Spleen (tissue), 13 donors: ENCODE results near the gene ZNF764. TPM values are rescaled to one million over a fixed set of nuclear protein-coding genes. Genes with fewer than 3 reads are reported as not detected.

ENCODE experiments used
- DNase-seq: peaks from one replicate; pipeline ENCODE4 v3.0.0-alpha.2; 2020
- H3K27ac ChIP-seq, 8 donors: fragments of 200-600 bp; sonication (generic) in 7 of 8; 1 replicate in 4 of 8; 2 replicates in 4 of 8; pipeline versions ENCODE4 v1.5.0 to v1.8.0; 2016 to 2021; ENCODE audit warnings: inconsistent platforms in 4 of 8, mild to moderate bottlenecking in 4 of 8, moderate library complexity in 1 of 8
- H3K27me3 ChIP-seq, 7 donors: fragments of 200-600 bp; sonication (generic) in 6 of 7; replicated peaks in 1 of 7; 1 replicate in 4 of 7; 2 replicates in 3 of 7; pipeline versions ENCODE4 v1.5.0 to v1.8.0; 2016 to 2021; ENCODE audit warnings: inconsistent platforms in 3 of 7, mild to moderate bottlenecking in 1 of 7
- H3K36me3 ChIP-seq, 6 donors: fragments of 200-600 bp; sonication (generic) in 5 of 6; 1 replicate in 4 of 6; 2 replicates in 2 of 6; pipeline versions ENCODE4 v1.5.0 to v1.8.0; 2016 to 2021; ENCODE audit warnings: inconsistent platforms in 2 of 6
- H3K4me1 ChIP-seq, 6 donors: fragments of 200-600 bp; sonication (generic) in 5 of 6; 1 replicate in 3 of 6; 2 replicates in 3 of 6; pipeline versions ENCODE4 v1.5.0 to v1.8.0; 2016 to 2021; ENCODE audit warnings: inconsistent platforms in 3 of 6
- H3K4me3 ChIP-seq, 8 donors: fragments of 200-600 bp; sonication (generic) in 7 of 8; 1 replicate in 4 of 8; 2 replicates in 4 of 8; pipeline versions ENCODE4 v1.5.0 to v1.8.0; 2016 to 2021; ENCODE audit warnings: inconsistent platforms in 4 of 8, mild to moderate bottlenecking in 4 of 8, moderate library complexity in 2 of 8
- H3K9me3 ChIP-seq, 8 donors: fragments of 200-600 bp; sonication (generic) in 7 of 8; 1 replicate in 4 of 8; 2 replicates in 4 of 8; pipeline versions ENCODE4 v1.5.0 to v1.8.0; 2016 to 2021; ENCODE audit warnings: inconsistent platforms in 4 of 8
- CTCF ChIP-seq, 11 experiments: fragments of 200-600 bp in 7 of 11; fragments of 450-650 bp in 4 of 11; sonication (generic) in 4 of 11; IDR thresholded peaks in 8 of 11; conservative IDR thresholded peaks in 3 of 11; 1 replicate in 7 of 11; 2 replicates in 4 of 11; pipeline versions ENCODE4 v1.4.0 to v1.8.0; 2016 to 2021; ENCODE audit warnings: antibody characterized with exemption in 11 of 11, inconsistent platforms in 4 of 11, mild to moderate bottlenecking in 1 of 11
- POLR2A ChIP-seq, 3 donors: fragments of 450-650 bp; IDR thresholded peaks; one replicate each; pipeline ENCODE4 v1.5.1; 2017; ENCODE audit warnings: antibody characterized with exemption in 3 of 3, mild to moderate bottlenecking in 1 of 3
- POLR2AphosphoS5 ChIP-seq, 3 donors: sonication (generic); formaldehyde crosslinking; IDR thresholded peaks; one replicate each; pipeline ENCODE4 v1.5.1; 2017; ENCODE audit warnings: antibody characterized with exemption in 3 of 3
- WGBS, 5 donors: extraction: QIAGEN DNeasy Blood & Tissue Kit in 3 of 5; methylation state at CpG; one replicate each; pipeline versions ENCODE4 v1.1.5 to v1.1.7; 2013 to 2018; 5-methylcytosine and 5-hydroxymethylcytosine counted together
- intact Hi-C: fragments of 100-400 bp; cut with DNase I; formaldehyde crosslinking; loops from one replicate; pipeline ENCODE4 v1.15.0; 2023; ENCODE audit warnings: low total_unique reads
- long read RNA-seq, 2 donors: transcript quantifications; one replicate each; lab custom pipeline, GENCODE V29; 2026
- polyA plus RNA-seq, 3 donors: library from polyadenylated mRNA; stranded (reverse); fragments of 200-250 nt; gene quantifications; one replicate each; pipeline ENCODE4 v1.2.1, GENCODE V29; 2013
- total RNA-seq, 7 donors: library from RNA; depleted of rRNA in 3 of 7; stranded (reverse); fragments of >200 nt in 3 of 7; fragmentation: NEBNext Ultra II Directional in 4 of 7; extraction: Animal tissue kit (Norgen Biotek cat#: 25700) in 4 of 7; gene quantifications; one replicate each; pipeline versions ENCODE4 v1.1.0 to v1.2.1, GENCODE V29; 2016 to 2021
- donor health status: healthy with polysubstance abuse.
- donor health status: DM: no; HTN: no; CAD: no; lungs with moderate emphysema.
- donor health status: DM: no; HTN: no; CAD: no.
- donor health status: Bipolar disorder and iron deficiency.
- donor health status: healthy.
- donor health status: DM: no; HTN: no; CAD: no.
- donor health status: DM: yes; HTN: yes; CAD: no.

The ZNF764 gene
- total RNA-seq (10 to 100 TPM; 11.6 to 18.6 (median 13.5) TPM), polyA plus RNA-seq (1 to 10 TPM; 3.4 to 7.4 (median 4.1) TPM)
- long read RNA-seq, donor 1, partial matches to known transcripts: 0 of 1 reads
- long read RNA-seq, donor 1, other reads (novel, unspliced or antisense): 0 of 1 reads
- long read RNA-seq, donor 2, partial matches to known transcripts: 0 of 1 reads
- long read RNA-seq, donor 2, other reads (novel, unspliced or antisense): 0 of 1 reads

GRCh38 chr16:30557957-30558788 lies at the start of gene ZNF764:
Gene ZNF764 (minus strand): TSS chr16:30558374. CDS start chr16:30558182, 192 bp downstream.
- peak; percentile 99 for DNase-seq
- Histone ChIP-seq H3K36me3 (peaks cover 0 to 35% (median 23%) of the 10 kb centered on the region in 6 donors), H3K27me3 (peaks cover 0 to 4% (median 0%) of the 10 kb centered on the region in 7 donors), H3K4me3 (peak within 1 kb of the TSS; percentile 68 to 97 (median 80)), H3K9me3 (no peaks in the 10 kb centered on the region), H3K4me1 (peaks cover 17 to 90% (median 51%) of the 10 kb centered on the region in 6 donors), H3K27ac (peak within 1 kb of the TSS; percentile 96 to 99 (median 98))
- intact Hi-C loops: no loop called here
- peak; percentile 80 to 89 (median 86) for TF ChIP-seq POLR2AphosphoS5 (IDR thresholded peaks at IDR 0.05)
- peak in 6 of 11 experiments; percentile 12 to 31 (median 24) for TF ChIP-seq CTCF (IDR thresholded peaks at IDR 0.05 in 8 of 11, conservative IDR thresholded peaks at IDR 0.05 in 3 of 11)
- TF ChIP-seq POLR2A (IDR thresholded peaks at IDR 0.05): peak in 2 of 3 donors; percentile 23 to 42
- WGBS, 5 donors: 0 to 1% (median 0%) methylated on average over 24 to 74 of the region's 74 CpGs

- H3K36me3 ChIP-seq: peaks cover 3 to 68% (median 47%) of the 10 kb centered on the region in 6 donors
- H3K27me3 ChIP-seq: no peaks in the 10 kb centered on the region
- DNase-seq: peak; percentile 8
- H3K4me3 ChIP-seq: no peak overlapping the region
- H3K9me3 ChIP-seq: no peaks in the 10 kb centered on the region
- intact Hi-C loops: no loop called here
- TF ChIP-seq POLR2AphosphoS5 (IDR thresholded peaks at IDR 0.05): no peak
- no peak for TF ChIP-seq POLR2A (IDR thresholded peaks at IDR 0.05)
- no peak for TF ChIP-seq CTCF (IDR thresholded peaks at IDR 0.05 in 8 of 11, conservative IDR thresholded peaks at IDR 0.05 in 3 of 11)
- WGBS, 5 donors: 96 to 100% (median 98%) methylated on average over 3 of the region's 3 CpGs
- H3K27ac ChIP-seq: no peak overlapping the region
- H3K4me1 ChIP-seq: peaks cover 0 to 87% (median 49%) of the 10 kb centered on the region in 6 donors
Measured at GRCh38 chr16:30606004-30606403, 47.8 kb upstream of the ZNF764 start.

GRCh38 chr16:30605158-30605557 lies 47.0 kb upstream of the ZNF764 start:
- no peaks in the 10 kb centered on the region for H3K9me3 ChIP-seq
- peaks cover 0 to 80% (median 42%) of the 10 kb centered on the region in 6 donors for H3K4me1 ChIP-seq
- DNase-seq: peak; percentile 47
- H3K27ac ChIP-seq: peak overlapping the region in 1 of 8 donors; percentile 29
- H3K36me3 ChIP-seq: peaks cover 3 to 68% (median 47%) of the 10 kb centered on the region in 6 donors
- 69 to 85% (median 78%) methylated on average over 15 of the region's 15 CpGs for WGBS, 5 donors
- TF ChIP-seq POLR2A (IDR thresholded peaks at IDR 0.05): no peak
- TF ChIP-seq POLR2AphosphoS5 (IDR thresholded peaks at IDR 0.05): no peak
- no peak for TF ChIP-seq CTCF (IDR thresholded peaks at IDR 0.05 in 8 of 11, conservative IDR thresholded peaks at IDR 0.05 in 3 of 11)
- intact Hi-C loops: no loop called here
- no peaks in the 10 kb centered on the region for H3K27me3 ChIP-seq
- H3K4me3 ChIP-seq: no peak overlapping the region
